HL-60 (cell line): Measurements from ENCODE around the gene PUS1.

ENCODE experiments used
- DNase-seq, 2 experiments: peaks; one replicate each; pipeline ENCODE4 v3.0.0-alpha.2; 2010 to 2020; ENCODE audit warnings: low read depth in 1 of 2, low spot score in 1 of 2
- H3K27ac ChIP-seq: fragments of 250-450 bp; sonication (Bioruptor Pico); replicated peaks from 2 replicates; pipeline ENCODE4 v1.5.1; 2020; ENCODE audit warnings: mild to moderate bottlenecking, moderate library complexity
- H3K27me3 ChIP-seq: fragments of 250-450 bp; sonication (Bioruptor Pico); 2 replicates; pipeline ENCODE4 v1.5.1; 2021; ENCODE audit warnings: mild to moderate bottlenecking, moderate library complexity; ENCODE audit not compliant: insufficient read depth, poor library complexity, severe bottlenecking
- H3K4me3 ChIP-seq: replicated peaks from 2 replicates; pipeline ENCODE4 v1.5.1; 2011; ENCODE audit warnings: mild to moderate bottlenecking, control low read depth, low read length; ENCODE audit not compliant: insufficient read depth
- GABPA ChIP-seq: IDR thresholded peaks from 2 replicates; pipeline ENCODE4 v1.6.1; 2012; ENCODE audit warnings: low read depth
- POLR2AphosphoS5 ChIP-seq: IDR thresholded peaks from 2 replicates; pipeline ENCODE4 v1.6.1; 2012; ENCODE audit warnings: low read depth
- REST ChIP-seq: IDR thresholded peaks from 2 replicates; pipeline ENCODE4 v1.6.1; 2012; ENCODE audit warnings: low read depth; ENCODE audit not compliant: insufficient replicate concordance
- SPI1 ChIP-seq: IDR thresholded peaks from 2 replicates; pipeline ENCODE4 v1.6.1; 2012; ENCODE audit warnings: low read depth, mild to moderate bottlenecking, borderline replicate concordance
- TF ChIP-seq, protein P1 (sequence below): IDR thresholded peaks from one replicate; pipeline ENCODE4 v1.5.1; 2011; ENCODE audit warnings: low read length, control low read depth, inconsistent platforms; ENCODE audit not compliant: insufficient read depth

Gene PUS1

GRCh38 chr12:131918311-131919050, 10.6 kb upstream of the PUS1 start:
- H3K27ac ChIP-seq, result no peak overlapping the region
- H3K4me3 ChIP-seq, result no peak overlapping the region
- no peaks in the 10 kb centered on the region for H3K27me3 ChIP-seq
- TF ChIP-seq GABPA (no peak), REST (no peak), SPI1 (no peak), POLR2AphosphoS5 (no peak)
- TF ChIP-seq, protein P1, sequence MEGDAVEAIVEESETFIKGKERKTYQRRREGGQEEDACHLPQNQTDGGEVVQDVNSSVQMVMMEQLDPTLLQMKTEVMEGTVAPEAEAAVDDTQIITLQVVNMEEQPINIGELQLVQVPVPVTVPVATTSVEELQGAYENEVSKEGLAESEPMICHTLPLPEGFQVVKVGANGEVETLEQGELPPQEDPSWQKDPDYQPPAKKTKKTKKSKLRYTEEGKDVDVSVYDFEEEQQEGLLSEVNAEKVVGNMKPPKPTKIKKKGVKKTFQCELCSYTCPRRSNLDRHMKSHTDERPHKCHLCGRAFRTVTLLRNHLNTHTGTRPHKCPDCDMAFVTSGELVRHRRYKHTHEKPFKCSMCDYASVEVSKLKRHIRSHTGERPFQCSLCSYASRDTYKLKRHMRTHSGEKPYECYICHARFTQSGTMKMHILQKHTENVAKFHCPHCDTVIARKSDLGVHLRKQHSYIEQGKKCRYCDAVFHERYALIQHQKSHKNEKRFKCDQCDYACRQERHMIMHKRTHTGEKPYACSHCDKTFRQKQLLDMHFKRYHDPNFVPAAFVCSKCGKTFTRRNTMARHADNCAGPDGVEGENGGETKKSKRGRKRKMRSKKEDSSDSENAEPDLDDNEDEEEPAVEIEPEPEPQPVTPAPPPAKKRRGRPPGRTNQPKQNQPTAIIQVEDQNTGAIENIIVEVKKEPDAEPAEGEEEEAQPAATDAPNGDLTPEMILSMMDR, result no peak
- DNase-seq, result no peak

DNA sequence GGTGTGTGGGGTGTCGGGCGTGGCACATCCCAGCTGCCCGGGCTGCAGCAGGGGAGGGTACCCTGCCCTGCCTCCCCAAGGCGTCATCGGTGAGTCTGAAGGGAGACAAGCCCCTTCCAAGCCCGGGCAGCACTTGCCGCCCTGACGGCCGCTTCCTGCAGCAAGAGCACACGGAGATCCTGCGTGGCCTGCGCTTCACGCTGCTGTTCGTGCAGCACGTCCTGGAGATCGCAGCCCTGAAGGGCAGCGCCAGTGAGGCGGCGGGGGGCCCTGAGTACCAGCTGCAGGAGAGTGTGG, 10.1 kb upstream of the PUS1 start:
- Histone ChIP-seq H3K4me3 (no peak overlapping the region), H3K27ac (no peak overlapping the region), H3K27me3 (no peaks in the 10 kb centered on the region)
- TF ChIP-seq SPI1, result no peak
- no peak for TF ChIP-seq REST
- TF ChIP-seq, protein P1, result no peak
- TF ChIP-seq POLR2AphosphoS5, result no peak
- no peak for TF ChIP-seq GABPA
- DNase-seq, result no peak

- no peak overlapping the region for H3K27ac ChIP-seq
- TF ChIP-seq, protein P1, result no peak
- TF ChIP-seq GABPA (no peak), SPI1 (no peak), POLR2AphosphoS5 (no peak), REST (no peak)
- DNase-seq, result no peak
These were observed 9.5 kb upstream of the PUS1 start for GRCh38 chr12:131919366-131920156.

More at GRCh38 chr12:131919366-131920156, 9.5 kb upstream of the PUS1 start:
- Histone ChIP-seq H3K27me3 (no peaks in the 10 kb centered on the region), H3K4me3 (no peak overlapping the region)
